BLaER1 (cell line): Measurements from ENCODE around the gene HACD3.
"Not testable (repeated sequence)": the region's sequence is repeated elsewhere in the genome, so short reads cannot be mapped to it uniquely, and the experiment has no call there.

Source experiments
- H3K27ac ChIP-seq: shearing (Covaris generic); formaldehyde crosslinking; 2 replicates; pipeline ENCODE4 v1.8.1; 2022
- H3K27me3 ChIP-seq: shearing (Covaris generic); formaldehyde crosslinking; 2 replicates; pipeline ENCODE4 v1.8.1; 2022
- H3K36me3 ChIP-seq: shearing (Covaris generic); formaldehyde crosslinking; 2 replicates; pipeline ENCODE4 v1.8.1; 2022
- H3K4me1 ChIP-seq: shearing (Covaris generic); formaldehyde crosslinking; 2 replicates; pipeline ENCODE4 v1.8.1; 2022
- H3K4me2 ChIP-seq: shearing (Covaris generic); formaldehyde crosslinking; 2 replicates; pipeline ENCODE4 v1.8.1; 2022
- H3K4me3 ChIP-seq: shearing (Covaris generic); formaldehyde crosslinking; 2 replicates; pipeline ENCODE4 v1.8.1; 2022
- H3K9ac ChIP-seq: shearing (Covaris generic); formaldehyde crosslinking; 2 replicates; pipeline ENCODE4 v1.8.1; 2022
- H3K9me3 ChIP-seq: shearing (Covaris generic); formaldehyde crosslinking; 2 replicates; pipeline ENCODE4 v1.8.1; 2022
- H4K20me1 ChIP-seq: shearing (Covaris generic); formaldehyde crosslinking; 2 replicates; pipeline ENCODE4 v1.8.1; 2022
- Cebpa-rat ChIP-seq: shearing (Covaris generic); IDR thresholded peaks from 2 replicates; pipeline ENCODE4 v1.8.1; 2022

The HACD3 gene

DNA sequence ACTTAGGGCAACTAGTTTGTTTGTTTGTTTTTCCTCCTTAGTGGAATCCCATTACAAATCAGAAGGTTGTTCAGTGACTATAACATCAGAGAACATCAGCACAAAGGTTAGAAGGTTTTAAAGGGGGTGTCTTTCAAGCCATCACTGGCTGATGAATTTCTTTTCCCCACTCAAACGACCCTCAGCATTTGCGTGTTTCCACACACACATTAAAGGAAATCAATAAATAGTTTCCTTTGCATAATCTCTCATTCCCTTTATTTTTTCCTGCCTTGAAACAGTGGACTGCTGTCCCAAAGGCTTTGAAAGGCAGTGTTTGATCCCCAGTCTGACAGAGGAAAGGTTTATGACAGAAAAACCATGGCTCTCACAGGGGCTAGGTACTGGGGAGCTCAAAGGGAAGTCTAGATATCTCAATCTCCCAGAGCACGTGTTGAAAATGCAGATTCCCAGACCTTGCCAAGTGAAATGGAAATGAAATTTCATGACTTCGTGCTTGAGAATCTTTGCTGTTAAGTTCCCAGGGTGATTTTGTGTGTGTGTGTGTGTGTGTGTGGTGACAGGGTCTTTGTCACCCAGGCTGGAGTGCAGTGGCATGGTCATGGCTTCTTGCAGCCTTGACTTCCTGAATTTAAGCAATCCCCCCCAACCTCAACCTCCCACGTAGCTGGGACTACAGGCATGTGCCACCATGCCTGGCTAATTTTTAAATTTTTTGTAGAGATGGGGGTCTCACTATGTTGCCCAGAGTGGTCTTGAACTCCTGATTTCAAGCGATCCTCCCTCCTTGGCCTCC, 82.9 kb downstream of the HACD3 start:
- peaks cover 34% of the 10 kb centered on the region for H3K4me1 ChIP-seq
- no peaks in the 10 kb centered on the region for H4K20me1 ChIP-seq
- no peak overlapping the region for H3K4me3 ChIP-seq
- no peak overlapping the region for H3K27ac ChIP-seq
- no peaks in the 10 kb centered on the region for H3K36me3 ChIP-seq
- no peaks in the 10 kb centered on the region for H3K27me3 ChIP-seq
- H3K9ac ChIP-seq: no peak overlapping the region
- no peak overlapping the region for H3K4me2 ChIP-seq
- H3K9me3 ChIP-seq: no peaks in the 10 kb centered on the region
- TF ChIP-seq Cebpa-rat: no peak

DNA sequence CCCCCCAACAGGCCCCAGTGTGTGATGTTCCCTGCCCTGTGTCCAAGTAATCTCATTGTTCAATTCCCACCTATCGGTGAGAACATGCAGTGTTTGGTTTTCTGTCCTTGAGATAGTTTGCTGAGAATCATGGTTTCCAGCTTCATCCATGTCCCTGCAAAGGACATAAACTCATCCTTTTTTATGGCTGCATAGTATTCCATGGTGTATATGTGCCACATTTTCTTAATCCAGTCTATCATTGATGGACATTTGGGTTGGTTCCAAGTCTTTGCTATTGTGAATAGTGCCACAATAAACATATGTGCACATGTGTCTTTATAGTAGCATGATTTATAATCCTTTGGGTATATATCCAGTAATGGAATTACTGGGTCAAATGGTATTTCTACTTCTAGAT, 85.6 kb downstream of the HACD3 start:
- H3K4me3 ChIP-seq, H3K4me2 ChIP-seq, H3K9ac ChIP-seq, H3K27me3 ChIP-seq, H3K27ac ChIP-seq, H3K9me3 ChIP-seq, H4K20me1 ChIP-seq, H3K36me3 ChIP-seq: not testable (repeated sequence)
- H3K4me1 ChIP-seq: peaks cover 16% of the 10 kb centered on the region

GRCh38 chr15:65618560-65619109, 88.4 kb downstream of the HACD3 start:
- Histone ChIP-seq H3K27me3 (no peaks in the 10 kb centered on the region), H3K4me1 (no peaks in the 10 kb centered on the region), H4K20me1 (no peaks in the 10 kb centered on the region), H3K9ac (no peak overlapping the region), H3K27ac (no peak overlapping the region), H3K4me2 (no peak overlapping the region), H3K4me3 (no peak overlapping the region), H3K9me3 (no peaks in the 10 kb centered on the region), H3K36me3 (no peaks in the 10 kb centered on the region)
- no peak for TF ChIP-seq Cebpa-rat

- no peak overlapping the region for H3K4me2 ChIP-seq
- peaks cover under 1% of the 10 kb centered on the region; the same call in 1 of the 2 replicates for H3K36me3 ChIP-seq
- no peak for TF ChIP-seq Cebpa-rat
- no peak overlapping the region for H3K9ac ChIP-seq
- H4K20me1 ChIP-seq: no peaks in the 10 kb centered on the region
- no peaks in the 10 kb centered on the region for H3K27me3 ChIP-seq
- no peak overlapping the region for H3K27ac ChIP-seq
- no peak overlapping the region for H3K4me3 ChIP-seq
- H3K4me1 ChIP-seq: peaks cover 8% of the 10 kb centered on the region
- no peaks in the 10 kb centered on the region for H3K9me3 ChIP-seq
Observed at GRCh38 chr15:65619626-65620290, 89.5 kb downstream of the HACD3 start.

DNA sequence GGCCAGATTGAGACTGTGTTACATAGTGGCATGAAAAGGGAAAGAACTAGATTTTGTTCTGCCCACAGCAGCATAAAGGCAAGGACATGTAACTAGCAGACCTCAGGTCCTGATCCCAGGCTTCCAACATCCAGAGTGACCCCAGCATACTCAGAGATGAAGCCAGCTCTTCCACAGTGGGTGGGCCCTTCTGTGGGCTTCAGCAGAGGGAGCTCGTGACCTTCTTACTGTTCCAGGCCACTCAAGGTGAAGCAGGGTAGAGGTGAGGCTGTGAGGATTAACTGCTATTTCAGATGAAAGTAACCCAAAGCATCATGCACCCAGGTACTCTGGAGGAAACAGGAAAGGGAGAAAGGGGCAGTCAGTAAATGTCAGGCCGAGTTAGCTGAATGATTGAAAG, 90.6 kb downstream of the HACD3 start:
- H3K9ac ChIP-seq: no peak overlapping the region
- H3K4me2 ChIP-seq: no peak overlapping the region

DNA sequence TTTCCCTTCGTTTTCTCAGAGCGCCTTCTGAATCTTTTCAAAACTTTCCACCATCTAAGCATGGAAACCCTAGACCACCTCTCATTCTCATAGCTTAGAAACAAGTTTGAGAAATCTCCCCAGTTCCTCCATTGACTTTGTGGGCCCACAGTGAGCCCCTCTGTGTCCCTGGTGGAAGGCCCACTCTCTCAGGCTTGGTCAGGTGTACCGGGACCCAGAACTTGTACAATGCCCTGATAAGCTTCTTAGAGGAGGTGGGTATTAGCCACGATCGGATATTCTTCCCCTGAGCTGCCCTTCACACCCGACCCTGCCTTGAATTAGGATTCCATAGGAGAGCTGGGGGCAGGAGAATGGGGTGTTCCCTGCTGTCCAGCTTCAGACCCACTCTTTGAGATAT, 91.4 kb downstream of the HACD3 start, which contains the start of gene SLC24A1:
SLC24A1 (plus strand) TSS at position 301 of the 400 bp plus-strand sequence. CDS start 2,143 bp downstream, outside the sequence.
- no peaks in the 10 kb centered on the region for H4K20me1 ChIP-seq
- TF ChIP-seq Cebpa-rat: no peak
- H3K36me3 ChIP-seq: peaks cover 7% of the 10 kb centered on the region; the same call in 1 of the 2 replicates
- peaks cover 13% of the 10 kb centered on the region for H3K4me1 ChIP-seq
- no peaks in the 10 kb centered on the region for H3K27me3 ChIP-seq
- no peak within 1 kb of the TSS for H3K4me2 ChIP-seq
- no peak within 1 kb of the TSS for H3K27ac ChIP-seq
- no peak within 1 kb of the TSS for H3K4me3 ChIP-seq
- H3K9me3 ChIP-seq: no peaks in the 10 kb centered on the region
- H3K9ac ChIP-seq: no peak within 1 kb of the TSS

More for the DNA sequence above, 90.6 kb downstream of the HACD3 start:
- Histone ChIP-seq H3K27ac (no peak overlapping the region), H3K36me3 (peaks cover 7% of the 10 kb centered on the region; the same call in 1 of the 2 replicates), H3K27me3 (no peaks in the 10 kb centered on the region), H3K4me1 (peaks cover 13% of the 10 kb centered on the region), H3K9me3 (no peaks in the 10 kb centered on the region), H3K4me3 (no peak overlapping the region), H4K20me1 (no peaks in the 10 kb centered on the region)
- TF ChIP-seq Cebpa-rat: no peak

- H3K4me1 ChIP-seq: peaks cover 13% of the 10 kb centered on the region
- no peak overlapping the region for H3K27ac ChIP-seq
- no peak overlapping the region for H3K9ac ChIP-seq
- H3K27me3 ChIP-seq: no peaks in the 10 kb centered on the region
- peaks cover 7% of the 10 kb centered on the region; the same call in 1 of the 2 replicates for H3K36me3 ChIP-seq
- H3K9me3 ChIP-seq: no peaks in the 10 kb centered on the region
- TF ChIP-seq Cebpa-rat: no peak
- no peaks in the 10 kb centered on the region for H4K20me1 ChIP-seq
- H3K4me3 ChIP-seq: no peak overlapping the region
- no peak overlapping the region for H3K4me2 ChIP-seq
Observed at GRCh38 chr15:65623103-65623502, 92.8 kb downstream of the HACD3 start.

DNA sequence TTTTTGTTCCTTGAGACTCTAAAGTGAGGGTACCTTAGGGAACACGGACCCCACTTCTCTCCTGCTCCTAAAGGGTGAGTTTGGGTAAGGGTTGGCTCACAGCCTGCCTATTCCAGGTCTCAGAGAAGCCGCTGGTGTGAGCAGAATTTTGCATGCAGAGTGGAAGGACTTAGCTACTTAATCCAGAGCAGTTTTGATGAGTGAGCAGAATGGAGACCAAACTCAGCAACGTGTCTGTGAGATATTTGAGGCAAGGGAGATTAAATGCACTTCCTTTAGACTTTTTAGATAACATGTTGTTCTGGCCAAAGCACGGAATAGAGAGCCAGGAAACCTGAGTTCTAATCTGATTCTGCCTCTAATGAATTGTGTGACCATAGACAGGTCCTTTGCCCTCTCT, 96.6 kb downstream of the HACD3 start:
- no peaks in the 10 kb centered on the region for H3K9me3 ChIP-seq
- H3K4me2 ChIP-seq: no peak overlapping the region
- H3K36me3 ChIP-seq: peaks cover 7% of the 10 kb centered on the region; the same call in 1 of the 2 replicates
- H3K9ac ChIP-seq: no peak overlapping the region
- no peaks in the 10 kb centered on the region for H4K20me1 ChIP-seq
- peaks cover 18% of the 10 kb centered on the region for H3K4me1 ChIP-seq
- H3K27me3 ChIP-seq: no peaks in the 10 kb centered on the region
- no peak overlapping the region for H3K27ac ChIP-seq
- no peak for TF ChIP-seq Cebpa-rat
- no peak overlapping the region for H3K4me3 ChIP-seq
